ENCODE measurements around the gene FAM131C.
A peak's percentile ranks its signal among the peaks of the same experiment; 100 is the strongest.

FAM131C gene

GRCh38 chr1:16080422-16081150 lies 7.1 kb upstream of the FAM131C start:
- in situ Hi-C loops (cut with MboI; ENCODE audit: low pct_unique_long_range_greater_than_20kb, low sequenced_read_pairs, unreplicated experiment): loop anchor here (5.0 kb wide), 1 partner anchor 107 kb away; no protein-coding TSS in a partner anchor
- TF ChIP-seq, protein P1, sequence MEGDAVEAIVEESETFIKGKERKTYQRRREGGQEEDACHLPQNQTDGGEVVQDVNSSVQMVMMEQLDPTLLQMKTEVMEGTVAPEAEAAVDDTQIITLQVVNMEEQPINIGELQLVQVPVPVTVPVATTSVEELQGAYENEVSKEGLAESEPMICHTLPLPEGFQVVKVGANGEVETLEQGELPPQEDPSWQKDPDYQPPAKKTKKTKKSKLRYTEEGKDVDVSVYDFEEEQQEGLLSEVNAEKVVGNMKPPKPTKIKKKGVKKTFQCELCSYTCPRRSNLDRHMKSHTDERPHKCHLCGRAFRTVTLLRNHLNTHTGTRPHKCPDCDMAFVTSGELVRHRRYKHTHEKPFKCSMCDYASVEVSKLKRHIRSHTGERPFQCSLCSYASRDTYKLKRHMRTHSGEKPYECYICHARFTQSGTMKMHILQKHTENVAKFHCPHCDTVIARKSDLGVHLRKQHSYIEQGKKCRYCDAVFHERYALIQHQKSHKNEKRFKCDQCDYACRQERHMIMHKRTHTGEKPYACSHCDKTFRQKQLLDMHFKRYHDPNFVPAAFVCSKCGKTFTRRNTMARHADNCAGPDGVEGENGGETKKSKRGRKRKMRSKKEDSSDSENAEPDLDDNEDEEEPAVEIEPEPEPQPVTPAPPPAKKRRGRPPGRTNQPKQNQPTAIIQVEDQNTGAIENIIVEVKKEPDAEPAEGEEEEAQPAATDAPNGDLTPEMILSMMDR (IDR thresholded peaks at IDR 0.05; ENCODE audit: extremely low read depth, insufficient read depth, missing control alignments): no peak
- DNase-seq (ENCODE audit: low spot score): no peak

DNA sequence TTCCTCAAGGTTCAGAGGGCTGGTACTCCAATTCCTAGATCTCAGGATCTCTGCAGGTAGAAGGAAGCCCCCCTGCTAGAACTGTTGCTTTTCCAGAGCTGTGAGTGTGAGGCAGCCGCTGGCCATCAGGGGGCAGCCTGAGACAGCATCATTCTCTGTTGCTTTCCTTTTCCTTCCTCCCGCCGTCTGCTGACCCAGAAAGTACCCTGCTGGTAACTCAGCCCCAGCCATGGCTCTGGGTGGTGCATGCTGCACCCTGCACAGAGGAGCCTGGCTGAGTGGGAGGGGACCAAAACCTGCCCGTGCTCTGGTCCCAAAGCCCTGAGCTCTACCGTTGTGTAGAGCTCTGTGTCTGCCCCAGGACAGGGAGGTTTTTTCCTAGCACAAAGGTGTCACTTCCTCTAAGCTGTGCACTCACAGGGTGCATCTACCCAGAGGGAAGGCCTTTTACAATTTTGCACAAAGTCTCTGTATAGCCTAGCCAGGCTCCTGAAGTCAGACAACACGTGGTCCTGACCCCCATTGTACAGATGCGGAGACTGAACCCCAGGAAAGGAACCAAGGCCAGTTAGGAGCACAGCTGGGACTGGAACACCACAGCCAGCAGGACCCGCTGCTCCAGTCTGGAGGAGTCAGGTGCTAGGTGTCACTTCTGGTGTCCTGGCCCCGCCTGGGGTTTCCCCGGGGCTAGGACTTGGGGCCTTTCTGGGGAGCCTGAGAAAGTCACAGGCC lies 5.6 kb upstream of the FAM131C start:
- peak; percentile 84 for DNase-seq (ENCODE audit: low spot score)
- TF ChIP-seq, protein P1 (IDR thresholded peaks at IDR 0.05; ENCODE audit: extremely low read depth, insufficient read depth, missing control alignments): peak; percentile 94
- in situ Hi-C loops (cut with MboI; ENCODE audit: low pct_unique_long_range_greater_than_20kb, low sequenced_read_pairs, unreplicated experiment): no loop called here

GRCh38 chr1:16077406-16078245 lies 4.2 kb upstream of the FAM131C start:
- DNase-seq (ENCODE audit: low spot score): no peak
- in situ Hi-C loops (cut with MboI; ENCODE audit: low pct_unique_long_range_greater_than_20kb, low sequenced_read_pairs, unreplicated experiment): no loop called here
- TF ChIP-seq, protein P1 (IDR thresholded peaks at IDR 0.05; ENCODE audit: extremely low read depth, insufficient read depth, missing control alignments): no peak

DNA sequence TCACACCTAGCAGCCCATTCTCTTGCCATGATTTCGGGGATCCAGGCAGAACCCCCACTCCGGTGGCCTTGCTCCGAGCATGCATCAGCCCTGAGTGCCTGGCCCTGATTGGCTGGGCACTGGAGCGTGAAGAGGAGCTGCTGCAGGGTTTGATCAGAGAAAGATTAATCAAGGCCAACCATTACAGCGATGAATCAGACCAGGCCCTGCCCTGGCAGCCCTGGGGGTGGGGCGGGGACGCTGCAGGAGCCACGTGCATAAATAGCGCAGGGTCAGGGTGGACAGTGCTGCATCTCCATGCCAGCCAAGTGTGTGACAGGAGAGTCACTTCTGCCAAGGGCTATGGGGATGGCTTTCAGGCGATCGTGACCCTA lies 3.4 kb upstream of the FAM131C start:
- TF ChIP-seq, protein P1 (IDR thresholded peaks at IDR 0.05; ENCODE audit: extremely low read depth, insufficient read depth, missing control alignments): no peak
- no peak for DNase-seq (ENCODE audit: low spot score)
- in situ Hi-C loops (cut with MboI; ENCODE audit: low pct_unique_long_range_greater_than_20kb, low sequenced_read_pairs, unreplicated experiment): no loop called here

DNA sequence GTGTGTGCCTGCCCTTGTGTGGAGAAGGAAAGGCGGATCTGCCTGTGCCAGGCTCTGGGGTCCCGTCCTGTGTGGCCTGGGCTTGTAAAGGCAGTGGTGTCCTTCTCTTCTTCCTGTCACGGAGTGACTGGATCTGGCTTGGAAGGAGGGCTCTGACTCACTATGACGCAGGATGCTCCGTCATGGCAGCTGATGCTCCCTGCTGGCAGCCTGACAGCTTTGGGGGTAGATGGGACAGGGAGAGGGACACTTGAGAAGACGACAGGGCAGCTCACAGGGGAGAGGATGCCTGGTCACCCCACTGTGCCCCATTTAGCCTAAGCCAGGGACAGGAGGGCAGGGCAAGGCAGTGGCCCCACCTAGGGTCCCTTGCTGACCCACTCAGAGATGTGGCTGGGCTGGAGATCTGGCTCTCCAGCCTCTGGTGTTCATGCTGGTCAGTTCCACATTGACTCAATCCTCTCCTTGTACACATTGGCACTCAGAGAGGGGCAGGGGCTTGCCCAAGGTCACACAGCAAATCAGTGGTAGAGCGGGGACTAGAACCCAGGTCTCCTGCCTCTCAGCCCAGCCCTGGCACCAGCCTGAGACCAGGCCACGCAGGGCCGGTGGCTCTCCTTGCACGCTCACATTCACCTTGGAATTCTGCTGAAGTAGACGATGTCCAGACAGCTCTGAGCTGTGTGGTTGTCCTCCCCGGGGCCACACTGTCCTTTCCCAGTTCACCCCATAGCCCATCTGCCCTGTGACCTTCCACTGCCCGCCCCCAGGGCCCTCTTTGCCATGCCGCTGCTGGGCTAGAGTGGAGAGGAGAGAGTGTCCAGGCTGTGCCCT lies 2.8 kb upstream of the FAM131C start:
- TF ChIP-seq, protein P1 (IDR thresholded peaks at IDR 0.05; ENCODE audit: extremely low read depth, insufficient read depth, missing control alignments): no peak
- in situ Hi-C loops (cut with MboI; ENCODE audit: low pct_unique_long_range_greater_than_20kb, low sequenced_read_pairs, unreplicated experiment): no loop called here
- no peak for DNase-seq (ENCODE audit: low spot score)

All from GM13977 (cell line).